Activated naive CD4-positive, alpha-beta T cell treated with Interleukin-2 at 50 U/mL for 16 hours (primary cell): Measurements from ENCODE around the gene R3HDM4.
A peak's percentile ranks its signal among the peaks of the same experiment; 100 is the strongest.
"Not testable (repeated sequence)": the region's sequence is repeated elsewhere in the genome, so short reads cannot be mapped to it uniquely, and the experiment has no call there.

Experiments used
- DNase-seq: peaks from one replicate; pipeline ENCODE4 v3.0.0-alpha.2; 2020

The R3HDM4 gene

GRCh38 chr19:890831-891230 is 22.2 kb downstream of the R3HDM4 start:
- no peak for DNase-seq

- DNase-seq: no peak
These were observed 23.2 kb downstream of the R3HDM4 start for GRCh38 chr19:889662-890295.

- peak; percentile 42 for DNase-seq
These were observed 24.2 kb downstream of the R3HDM4 start for GRCh38 chr19:888581-889385.

DNA sequence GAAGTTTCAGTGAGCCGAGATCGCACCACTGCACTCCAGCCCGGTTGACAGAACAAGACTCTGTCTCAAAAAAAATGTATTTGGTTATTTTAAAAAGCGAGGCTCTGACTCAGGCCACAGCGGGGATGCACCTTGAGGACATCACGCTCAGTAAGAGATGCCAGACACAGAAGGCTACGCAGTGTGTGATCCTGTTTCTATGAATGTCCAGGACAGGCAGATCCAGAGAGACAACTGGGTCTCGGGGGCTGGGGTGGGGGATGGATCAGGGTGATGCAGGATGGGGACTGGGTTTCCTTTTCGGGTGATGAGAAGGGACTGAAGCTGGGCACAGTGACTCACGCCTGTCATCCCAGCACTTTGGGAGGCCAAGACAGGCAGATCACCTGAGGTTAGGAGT is 25.4 kb downstream of the R3HDM4 start:
- DNase-seq: no peak

DNA sequence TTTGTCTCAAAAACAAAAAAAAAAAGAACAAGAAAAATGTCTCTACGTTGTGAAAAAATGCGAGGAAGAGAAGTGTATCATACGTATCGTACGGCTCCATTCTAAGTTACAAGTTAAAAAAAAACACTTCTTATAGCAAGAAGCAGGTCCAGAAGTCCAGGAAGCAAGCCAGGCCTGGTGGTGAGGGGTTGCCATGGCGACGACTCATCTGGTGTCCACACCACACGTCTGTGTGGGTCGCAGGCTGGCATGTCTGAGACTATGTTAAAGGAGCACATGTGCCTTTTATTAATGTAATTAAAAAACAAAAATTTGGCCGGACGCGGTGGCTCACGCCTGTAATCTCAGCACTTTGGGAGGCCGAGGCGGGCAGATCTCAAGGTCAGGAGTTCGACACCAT is 25.9 kb downstream of the R3HDM4 start:
- no peak for DNase-seq

- no peak for DNase-seq
These were observed 27.3 kb downstream of the R3HDM4 start for GRCh38 chr19:885536-886224.

- no peak for DNase-seq
These were observed 28.4 kb downstream of the R3HDM4 start for GRCh38 chr19:884420-885211.

- no peak for DNase-seq
These were observed 29.3 kb downstream of the R3HDM4 start for GRCh38 chr19:883661-884211.

DNA sequence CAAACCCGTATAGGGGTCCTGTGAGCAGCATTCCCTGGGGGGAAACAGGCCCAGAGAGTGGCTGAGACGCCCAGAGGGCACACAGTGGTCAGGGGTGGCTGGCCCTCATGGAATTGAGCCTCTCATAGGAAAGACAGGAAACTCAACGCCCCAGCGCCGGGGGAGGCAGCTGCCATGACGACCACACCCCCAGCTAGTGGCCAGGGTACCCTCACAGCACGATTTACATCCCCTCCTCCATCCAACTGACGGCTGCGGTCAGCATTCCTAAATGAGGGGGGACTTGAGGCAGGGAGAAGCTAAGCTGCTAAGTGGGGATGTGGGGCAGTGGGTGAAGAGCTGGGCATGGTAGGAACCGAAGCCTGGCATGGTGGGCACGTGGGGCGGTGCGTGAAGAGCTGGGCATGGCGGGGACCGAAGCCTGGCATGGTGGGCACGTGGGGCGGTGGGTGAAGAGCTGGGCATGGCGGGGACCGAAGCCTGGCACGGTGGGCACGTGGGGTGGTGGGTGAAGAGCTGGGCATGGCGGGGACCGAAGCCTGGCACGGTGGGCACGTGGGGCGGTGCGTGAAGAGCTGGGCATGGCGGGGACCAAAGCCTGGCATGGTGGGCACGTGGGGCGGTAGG is 30.0 kb downstream of the R3HDM4 start:
- DNase-seq: no peak

- no peak for DNase-seq
These were observed 31.5 kb downstream of the R3HDM4 start for GRCh38 chr19:881385-882071.

DNA sequence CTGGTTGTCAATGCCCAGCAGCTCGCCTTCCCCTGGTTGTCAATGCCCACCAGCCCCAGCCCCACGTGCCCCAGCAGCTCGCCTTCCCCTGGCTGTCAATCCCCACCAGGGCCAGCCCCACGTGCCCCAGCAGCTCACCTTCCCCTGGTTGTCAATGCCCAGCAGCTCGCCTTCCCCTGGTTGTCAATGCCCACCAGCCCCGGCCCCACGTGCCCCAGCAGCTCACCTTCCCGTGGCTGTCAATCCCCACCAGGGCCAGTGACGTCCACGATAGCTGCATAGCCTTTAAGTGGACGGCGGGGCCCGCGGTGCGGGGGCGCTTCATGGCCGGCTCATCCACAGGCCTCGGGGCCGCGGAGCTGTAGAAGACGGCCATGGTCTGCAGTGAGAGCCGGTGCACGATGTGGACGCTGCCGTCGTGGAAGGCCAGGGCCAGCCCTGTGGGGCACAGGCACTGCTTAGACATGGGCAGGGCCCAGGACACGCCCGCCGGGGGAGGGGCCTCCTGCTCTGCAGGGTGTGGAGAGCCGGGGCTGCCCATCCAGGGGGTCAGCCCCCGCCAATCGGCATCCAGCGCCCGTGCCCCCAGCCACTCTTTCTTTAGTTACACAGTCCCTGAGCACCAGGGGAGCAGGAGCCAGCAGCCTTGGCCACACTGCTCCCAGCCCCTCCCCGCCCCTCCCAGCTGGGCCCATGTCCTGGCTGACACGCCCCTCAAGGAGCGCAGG is 33.1 kb downstream of the R3HDM4 start:
- DNase-seq: no peak

- not testable (repeated sequence) for DNase-seq
These were observed 34.1 kb downstream of the R3HDM4 start for GRCh38 chr19:878751-879561.

- not testable (repeated sequence) for DNase-seq
These were observed 34.9 kb downstream of the R3HDM4 start for GRCh38 chr19:877992-878660.

GRCh38 chr19:876780-877314 is 36.2 kb downstream of the R3HDM4 start:
- DNase-seq: no peak

GRCh38 chr19:876089-876488 is 36.9 kb downstream of the R3HDM4 start:
- DNase-seq: no peak

- DNase-seq: no peak
These were observed 37.6 kb downstream of the R3HDM4 start for GRCh38 chr19:875265-875879.

- no peak for DNase-seq
These were observed 39.4 kb downstream of the R3HDM4 start for GRCh38 chr19:873561-874041.

- DNase-seq: peak; percentile 64
These were observed 39.9 kb downstream of the R3HDM4 start for GRCh38 chr19:873084-873483.
